Activated CD8-positive, alpha-beta memory T cell treated with anti-CD3 and anti-CD28 coated beads, Interleukin-2, amount 50 U/mL, for 24 hours (primary cell): Measurements from ENCODE around the gene GABARAPL2.
"Not testable (repeated sequence)": the region's sequence is repeated elsewhere in the genome, so short reads cannot be mapped to it uniquely, and the experiment has no call there.

Source experiments
- DNase-seq: peaks from one replicate; pipeline ENCODE4 v3.0.0-alpha.2; 2020; ENCODE audit errors: extremely low read depth

Gene GABARAPL2

GRCh38 chr16:75590920-75591843 lies 25.0 kb downstream of the GABARAPL2 start:
- DNase-seq, result no peak

GRCh38 chr16:75591927-75592326 lies 25.7 kb downstream of the GABARAPL2 start:
- not testable (repeated sequence) for DNase-seq

- no peak for DNase-seq
Observed at GRCh38 chr16:75593308-75593707, 27.1 kb downstream of the GABARAPL2 start.

GRCh38 chr16:75593825-75594820 lies 27.9 kb downstream of the GABARAPL2 start:
- no peak for DNase-seq

- DNase-seq, result no peak
Observed at GRCh38 chr16:75599452-75600277, 33.5 kb downstream of the GABARAPL2 start.

- DNase-seq, result no peak
Observed at GRCh38 chr16:75603241-75603640, 37.1 kb downstream of the GABARAPL2 start.

- no peak for DNase-seq
Observed at GRCh38 chr16:75606507-75606906, 40.3 kb downstream of the GABARAPL2 start.

- no peak for DNase-seq
Observed at GRCh38 chr16:75614066-75614897, 48.1 kb downstream of the GABARAPL2 start.

- DNase-seq, result no peak
Observed at GRCh38 chr16:75615619-75616018, 49.4 kb downstream of the GABARAPL2 start.

- DNase-seq, result no peak
Observed at GRCh38 chr16:75616521-75617010, 50.4 kb downstream of the GABARAPL2 start.

- DNase-seq, result no peak
Observed at GRCh38 chr16:75617121-75617520, 50.9 kb downstream of the GABARAPL2 start.

- DNase-seq, result no peak
Observed at GRCh38 chr16:75618780-75619179, 52.6 kb downstream of the GABARAPL2 start.

- no peak for DNase-seq
Observed at GRCh38 chr16:75620326-75621169, 54.4 kb downstream of the GABARAPL2 start.

- DNase-seq, result no peak
Observed at GRCh38 chr16:75621170-75621477, 54.9 kb downstream of the GABARAPL2 start.

GRCh38 chr16:75622761-75623605 lies 56.8 kb downstream of the GABARAPL2 start, which contains the start of gene ADAT1:
Gene ADAT1, minus strand, starts transcription at chr16:75623281. Its CDS starts 2,482 bp downstream, at chr16:75620799.
- DNase-seq, result peak; percentile 93

GRCh38 chr16:75624921-75625334 lies 58.7 kb downstream of the GABARAPL2 start:
- no peak for DNase-seq

- DNase-seq, result no peak
Observed at GRCh38 chr16:75626806-75627205, 60.6 kb downstream of the GABARAPL2 start.
